HepG2 (cell line): ENCODE measurements around the gene PDGFA. TPM values are rescaled to one million over a fixed set of nuclear protein-coding genes. Genes with fewer than 3 reads are reported as not detected.

Experiments
- E2F2 ChIP-seq: sonication (generic); formaldehyde crosslinking; IDR thresholded peaks from 2 replicates; pipeline ENCODE4 v1.4.0; 2020; ENCODE audit warnings: missing genetic modification reagents, borderline replicate concordance
- HNF1A ChIP-seq, 2 experiments: sonication (generic) in 1 of 2; formaldehyde crosslinking in 1 of 2; IDR thresholded peaks; 2 replicates each; pipeline versions ENCODE4 v1.4.0 to v1.6.1; 2016 to 2020; ENCODE audit warnings: borderline replicate concordance in 1 of 2, low read depth in 1 of 2, mild to moderate bottlenecking in 1 of 2, missing genetic modification reagents in 1 of 2
- KLF9 ChIP-seq: IDR thresholded peaks from 2 replicates; pipeline ENCODE4 v1.6.1; 2016; ENCODE audit warnings: low read depth
- MATR3 ChIP-seq: sonication (generic); formaldehyde crosslinking; IDR thresholded peaks from 2 replicates; pipeline ENCODE4 v1.4.0; 2020; ENCODE audit warnings: missing genetic modification reagents
- MAX ChIP-seq: IDR thresholded peaks from 2 replicates; pipeline ENCODE4 v1.6.1; 2012; ENCODE audit warnings: inconsistent platforms
- MIER3 ChIP-seq: IDR thresholded peaks from 2 replicates; pipeline ENCODE4 v1.6.1; 2016; ENCODE audit warnings: missing compliant biosample characterization, borderline replicate concordance
- RXRB ChIP-seq: IDR thresholded peaks from 2 replicates; pipeline ENCODE4 v1.6.1; 2016; ENCODE audit warnings: borderline replicate concordance, missing genetic modification reagents, missing compliant biosample characterization
- SKI ChIP-seq: fragments of 450-650 bp; IDR thresholded peaks from one replicate; pipeline ENCODE4 v1.6.1; 2018; ENCODE audit warnings: mild to moderate bottlenecking; ENCODE audit not compliant: partially characterized antibody
- ZFX ChIP-seq: sonication (generic); formaldehyde crosslinking; IDR thresholded peaks from 2 replicates; pipeline ENCODE4 v1.4.0; 2020; ENCODE audit warnings: mild to moderate bottlenecking, low read depth, missing genetic modification reagents, moderate library complexity
- polyA plus RNA-seq, 8 experiments: library from polyadenylated mRNA; depleted of rRNA in 3 of 8; stranded (reverse) in 7 of 8; unstranded in 1 of 8; fragments of >200 nt; fragmentation: Illumina TruSeq in 4 of 8; extraction: Trizol in 4 of 8; gene quantifications; 2 replicates each; pipeline versions ENCODE4 v1.2.1 to v1.2.3, GENCODE V29; 2011 to 2016; ENCODE audit warnings: low read depth in 4 of 8, missing spikeins in 1 of 8, mixed read lengths in 1 of 8; ENCODE audit not compliant: insufficient read depth in 1 of 8
- total RNA-seq, 5 experiments: library from RNA; depleted of rRNA; stranded (reverse); fragments of >200 nt; fragmentation: Illumina TruSeq; extraction: Trizol; gene quantifications; 2 replicates each; pipeline ENCODE4 v1.2.3, GENCODE V29; 2016; ENCODE audit warnings: low read depth in 1 of 5
- TF ChIP-seq, protein P1 (sequence below): sonication (generic); formaldehyde crosslinking; IDR thresholded peaks from 2 replicates; pipeline ENCODE4 v1.4.0; 2020; ENCODE audit warnings: missing genetic modification reagents
- TF ChIP-seq, protein P2 (sequence below): sonication (generic); formaldehyde crosslinking; IDR thresholded peaks from 2 replicates; pipeline ENCODE4 v1.4.0; 2020; ENCODE audit warnings: missing genetic modification reagents, borderline replicate concordance
- TF ChIP-seq, protein P3 (sequence below): sonication (generic); formaldehyde crosslinking; IDR thresholded peaks from 2 replicates; pipeline ENCODE4 v1.5.0; 2020; ENCODE audit warnings: mild to moderate bottlenecking, missing genetic modification reagents, borderline replicate concordance

Gene PDGFA
- total and polyA plus RNA-seq, 2 of the 13 experiments (the other 11 are each of a cell fraction or from before 2014, with no cell fraction given) = 1.5 to 3.4 TPM

DNA sequence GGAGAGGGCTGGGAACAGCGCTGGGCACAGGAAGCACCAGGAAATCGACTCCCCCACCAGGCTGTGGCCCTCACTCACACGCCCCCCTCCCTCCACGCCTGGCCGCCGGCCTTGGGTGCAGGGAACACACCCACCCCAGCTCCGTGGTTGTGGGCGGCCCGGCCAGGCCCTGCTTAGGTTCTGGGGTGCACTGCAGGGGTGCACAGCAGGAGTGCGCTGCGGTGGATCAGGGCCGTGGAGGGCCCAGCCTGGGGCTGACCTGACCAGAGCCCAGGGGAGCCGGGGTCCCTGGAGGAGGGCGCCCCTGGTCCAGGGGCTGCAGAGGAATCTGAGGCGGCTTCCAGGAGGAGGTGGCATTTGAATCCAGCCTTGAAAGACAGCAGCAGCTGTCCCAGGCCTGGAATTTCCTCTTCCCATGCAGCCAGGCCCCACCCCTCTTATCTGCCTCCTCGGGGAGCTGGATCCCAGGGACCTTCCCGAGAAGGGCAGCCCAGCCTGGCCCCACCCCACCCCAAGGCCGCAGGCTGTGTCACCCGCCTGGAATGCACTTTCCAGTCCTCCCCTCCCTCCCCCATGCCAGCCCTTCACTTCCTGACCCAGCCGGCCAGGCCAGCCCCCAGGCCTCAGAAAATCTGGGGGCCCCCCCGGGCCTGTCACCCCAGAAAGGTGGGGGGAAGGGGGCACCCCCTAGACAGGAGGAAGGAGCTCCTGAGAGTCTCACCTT lies 18.4 kb upstream of the PDGFA start (continued):
- no peak for TF ChIP-seq HNF1A (IDR thresholded peaks at IDR 0.05; ENCODE audit: low read depth)
- peak; percentile 19; the same call in 1 of the 2 replicates for TF ChIP-seq HNF1A (CRISPR knock-in tag; IDR thresholded peaks at IDR 0.05; ENCODE audit: borderline replicate concordance)
- TF ChIP-seq RXRB (CRISPR knock-in tag) = peak; percentile 46; the same call in 1 of the 2 replicates
- TF ChIP-seq, protein P1, sequence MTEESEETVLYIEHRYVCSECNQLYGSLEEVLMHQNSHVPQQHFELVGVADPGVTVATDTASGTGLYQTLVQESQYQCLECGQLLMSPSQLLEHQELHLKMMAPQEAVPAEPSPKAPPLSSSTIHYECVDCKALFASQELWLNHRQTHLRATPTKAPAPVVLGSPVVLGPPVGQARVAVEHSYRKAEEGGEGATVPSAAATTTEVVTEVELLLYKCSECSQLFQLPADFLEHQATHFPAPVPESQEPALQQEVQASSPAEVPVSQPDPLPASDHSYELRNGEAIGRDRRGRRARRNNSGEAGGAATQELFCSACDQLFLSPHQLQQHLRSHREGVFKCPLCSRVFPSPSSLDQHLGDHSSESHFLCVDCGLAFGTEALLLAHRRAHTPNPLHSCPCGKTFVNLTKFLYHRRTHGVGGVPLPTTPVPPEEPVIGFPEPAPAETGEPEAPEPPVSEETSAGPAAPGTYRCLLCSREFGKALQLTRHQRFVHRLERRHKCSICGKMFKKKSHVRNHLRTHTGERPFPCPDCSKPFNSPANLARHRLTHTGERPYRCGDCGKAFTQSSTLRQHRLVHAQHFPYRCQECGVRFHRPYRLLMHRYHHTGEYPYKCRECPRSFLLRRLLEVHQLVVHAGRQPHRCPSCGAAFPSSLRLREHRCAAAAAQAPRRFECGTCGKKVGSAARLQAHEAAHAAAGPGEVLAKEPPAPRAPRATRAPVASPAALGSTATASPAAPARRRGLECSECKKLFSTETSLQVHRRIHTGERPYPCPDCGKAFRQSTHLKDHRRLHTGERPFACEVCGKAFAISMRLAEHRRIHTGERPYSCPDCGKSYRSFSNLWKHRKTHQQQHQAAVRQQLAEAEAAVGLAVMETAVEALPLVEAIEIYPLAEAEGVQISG (CRISPR knock-in tag) = 0 out of 2 replicates have a peak, but pooled peaks have one; percentile 23
- no peak for TF ChIP-seq MIER3 (CRISPR knock-in tag)
- no peak for TF ChIP-seq SKI
- no peak for TF ChIP-seq KLF9 (CRISPR knock-in tag)
- TF ChIP-seq, protein P2, sequence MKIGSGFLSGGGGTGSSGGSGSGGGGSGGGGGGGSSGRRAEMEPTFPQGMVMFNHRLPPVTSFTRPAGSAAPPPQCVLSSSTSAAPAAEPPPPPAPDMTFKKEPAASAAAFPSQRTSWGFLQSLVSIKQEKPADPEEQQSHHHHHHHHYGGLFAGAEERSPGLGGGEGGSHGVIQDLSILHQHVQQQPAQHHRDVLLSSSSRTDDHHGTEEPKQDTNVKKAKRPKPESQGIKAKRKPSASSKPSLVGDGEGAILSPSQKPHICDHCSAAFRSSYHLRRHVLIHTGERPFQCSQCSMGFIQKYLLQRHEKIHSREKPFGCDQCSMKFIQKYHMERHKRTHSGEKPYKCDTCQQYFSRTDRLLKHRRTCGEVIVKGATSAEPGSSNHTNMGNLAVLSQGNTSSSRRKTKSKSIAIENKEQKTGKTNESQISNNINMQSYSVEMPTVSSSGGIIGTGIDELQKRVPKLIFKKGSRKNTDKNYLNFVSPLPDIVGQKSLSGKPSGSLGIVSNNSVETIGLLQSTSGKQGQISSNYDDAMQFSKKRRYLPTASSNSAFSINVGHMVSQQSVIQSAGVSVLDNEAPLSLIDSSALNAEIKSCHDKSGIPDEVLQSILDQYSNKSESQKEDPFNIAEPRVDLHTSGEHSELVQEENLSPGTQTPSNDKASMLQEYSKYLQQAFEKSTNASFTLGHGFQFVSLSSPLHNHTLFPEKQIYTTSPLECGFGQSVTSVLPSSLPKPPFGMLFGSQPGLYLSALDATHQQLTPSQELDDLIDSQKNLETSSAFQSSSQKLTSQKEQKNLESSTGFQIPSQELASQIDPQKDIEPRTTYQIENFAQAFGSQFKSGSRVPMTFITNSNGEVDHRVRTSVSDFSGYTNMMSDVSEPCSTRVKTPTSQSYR (CRISPR knock-in tag) = 0 out of 2 replicates have a peak, but pooled peaks have one; percentile 40
- TF ChIP-seq MAX = peak; percentile 27; the same call in 1 of the 2 replicates
- TF ChIP-seq E2F2 (CRISPR knock-in tag) = no peak
- peak; percentile 72 for TF ChIP-seq ZFX (CRISPR knock-in tag)
- no peak for TF ChIP-seq MATR3
- TF ChIP-seq, protein P3, sequence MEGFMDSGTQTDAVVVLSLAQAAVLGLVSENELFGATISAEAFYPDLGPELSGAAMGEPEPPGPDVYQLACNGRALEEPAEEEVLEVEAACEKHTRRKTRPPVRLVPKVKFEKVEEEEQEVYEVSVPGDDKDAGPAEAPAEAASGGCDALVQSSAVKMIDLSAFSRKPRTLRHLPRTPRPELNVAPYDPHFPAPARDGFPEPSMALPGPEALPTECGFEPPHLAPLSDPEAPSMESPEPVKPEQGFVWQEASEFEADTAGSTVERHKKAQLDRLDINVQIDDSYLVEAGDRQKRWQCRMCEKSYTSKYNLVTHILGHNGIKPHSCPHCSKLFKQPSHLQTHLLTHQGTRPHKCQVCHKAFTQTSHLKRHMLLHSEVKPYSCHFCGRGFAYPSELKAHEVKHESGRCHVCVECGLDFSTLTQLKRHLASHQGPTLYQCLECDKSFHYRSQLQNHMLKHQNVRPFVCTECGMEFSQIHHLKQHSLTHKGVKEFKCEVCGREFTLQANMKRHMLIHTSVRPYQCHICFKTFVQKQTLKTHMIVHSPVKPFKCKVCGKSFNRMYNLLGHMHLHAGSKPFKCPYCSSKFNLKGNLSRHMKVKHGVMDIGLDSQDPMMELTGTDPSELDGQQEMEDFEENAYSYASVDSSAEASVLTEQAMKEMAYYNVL (CRISPR knock-in tag) = peak; percentile 44; the same call in 1 of the 2 replicates
